Measurements from ENCODE around the gene RAB3GAP2.

The RAB3GAP2 gene

GRCh38 chr1:220272841-220273090, 513 bp upstream of the RAB3GAP2 start:
- Histone ChIP-seq H3K9me2 (replicated peaks; ENCODE audit: low read depth, low read length) (no peaks in the 10 kb centered on the region), H3K4me2 (ENCODE audit: low read depth, low read length, poor library complexity, severe bottlenecking) (peak overlapping the region; percentile 96)
- no peak for TF ChIP-seq EZH2phosphoT487 (IDR thresholded peaks at IDR 0.05; ENCODE audit: borderline replicate concordance)
- no peak for TF ChIP-seq CTCF (conservative IDR thresholded peaks at IDR 0.05; ENCODE audit: low read length)

GRCh38 chr1:220271706-220272046, 577 bp downstream of the RAB3GAP2 start:
- Histone ChIP-seq H3K4me1 (ENCODE audit: insufficient read depth, low read length, poor library complexity, severe bottlenecking) (peaks cover 41% of the 10 kb centered on the region), H3K79me2 (ENCODE audit: insufficient read depth, low read length) (peaks cover 53% of the 10 kb centered on the region), H3K9me2 (replicated peaks; ENCODE audit: low read depth, low read length) (no peaks in the 10 kb centered on the region)

More at GRCh38 chr1:220272841-220273090, 513 bp upstream of the RAB3GAP2 start:
- peak overlapping the region; percentile 95 for H3K9ac ChIP-seq (ENCODE audit: low read depth, low read length, poor library complexity, severe bottlenecking)
- no peaks in the 10 kb centered on the region for H3F3A ChIP-seq (ENCODE audit: low read depth)
- H3K27me3 ChIP-seq (ENCODE audit: insufficient read depth, low read length, poor library complexity, severe bottlenecking), result peaks cover 16% of the 10 kb centered on the region
- no peaks in the 10 kb centered on the region for H3K36me3 ChIP-seq (ENCODE audit: insufficient read depth, low read length)
- peaks cover 21% of the 10 kb centered on the region for H4K20me1 ChIP-seq (ENCODE audit: insufficient read depth, low read length, poor library complexity, severe bottlenecking)
- H2AFZ ChIP-seq (ENCODE audit: low read length), result peak overlapping the region; percentile 99
- peaks cover 43% of the 10 kb centered on the region for H3K79me2 ChIP-seq (ENCODE audit: insufficient read depth, low read length)
- H3K4me3 ChIP-seq (ENCODE audit: low read length, poor library complexity, severe bottlenecking), result peak overlapping the region; percentile 88
- H3K9me3 ChIP-seq (ENCODE audit: insufficient read depth, low read depth, low read length), result no peaks in the 10 kb centered on the region
- peaks cover 41% of the 10 kb centered on the region for H3K4me1 ChIP-seq (ENCODE audit: insufficient read depth, low read length, poor library complexity, severe bottlenecking)

GRCh38 chr1:220269036-220269435, 3.2 kb downstream of the RAB3GAP2 start:
- no peak overlapping the region for H3K9ac ChIP-seq (ENCODE audit: low read depth, low read length, poor library complexity, severe bottlenecking)
- peaks cover 41% of the 10 kb centered on the region for H3K4me1 ChIP-seq (ENCODE audit: insufficient read depth, low read length, poor library complexity, severe bottlenecking)
- no peaks in the 10 kb centered on the region for H3F3A ChIP-seq (ENCODE audit: low read depth)
- no peaks in the 10 kb centered on the region for H3K36me3 ChIP-seq (ENCODE audit: insufficient read depth, low read length)
- H3K79me2 ChIP-seq (ENCODE audit: insufficient read depth, low read length), result peaks cover 53% of the 10 kb centered on the region
- TF ChIP-seq EZH2phosphoT487 (IDR thresholded peaks at IDR 0.05; ENCODE audit: borderline replicate concordance) (no peak), CTCF (conservative IDR thresholded peaks at IDR 0.05; ENCODE audit: low read length) (no peak)
- H3K9me3 ChIP-seq (ENCODE audit: insufficient read depth, low read depth, low read length), result no peaks in the 10 kb centered on the region
- peak overlapping the region; percentile 88 for H3K4me3 ChIP-seq (ENCODE audit: low read length, poor library complexity, severe bottlenecking)
- H4K20me1 ChIP-seq (ENCODE audit: insufficient read depth, low read length, poor library complexity, severe bottlenecking), result peaks cover 26% of the 10 kb centered on the region
- H3K4me2 ChIP-seq (ENCODE audit: low read depth, low read length, poor library complexity, severe bottlenecking), result peak overlapping the region; percentile 90
- H3K27me3 ChIP-seq (ENCODE audit: insufficient read depth, low read length, poor library complexity, severe bottlenecking), result no peaks in the 10 kb centered on the region
- H3K9me2 ChIP-seq (replicated peaks; ENCODE audit: low read depth, low read length), result no peaks in the 10 kb centered on the region
- no peak overlapping the region for H2AFZ ChIP-seq (ENCODE audit: low read length)

More at GRCh38 chr1:220271706-220272046, 577 bp downstream of the RAB3GAP2 start:
- H4K20me1 ChIP-seq (ENCODE audit: insufficient read depth, low read length, poor library complexity, severe bottlenecking), result peaks cover 26% of the 10 kb centered on the region
- peak overlapping the region; percentile 95 for H3K9ac ChIP-seq (ENCODE audit: low read depth, low read length, poor library complexity, severe bottlenecking)
- TF ChIP-seq EZH2phosphoT487 (IDR thresholded peaks at IDR 0.05; ENCODE audit: borderline replicate concordance) (no peak), CTCF (conservative IDR thresholded peaks at IDR 0.05; ENCODE audit: low read length) (no peak)
- peaks cover 16% of the 10 kb centered on the region for H3K27me3 ChIP-seq (ENCODE audit: insufficient read depth, low read length, poor library complexity, severe bottlenecking)
- H2AFZ ChIP-seq (ENCODE audit: low read length), result peak overlapping the region; percentile 99
- no peaks in the 10 kb centered on the region for H3K9me3 ChIP-seq (ENCODE audit: insufficient read depth, low read depth, low read length)
- H3K4me2 ChIP-seq (ENCODE audit: low read depth, low read length, poor library complexity, severe bottlenecking), result peak overlapping the region; percentile 90
- no peaks in the 10 kb centered on the region for H3F3A ChIP-seq (ENCODE audit: low read depth)
- no peaks in the 10 kb centered on the region for H3K36me3 ChIP-seq (ENCODE audit: insufficient read depth, low read length)
- peak overlapping the region; percentile 88 for H3K4me3 ChIP-seq (ENCODE audit: low read length, poor library complexity, severe bottlenecking)
